CD4-positive, alpha-beta T cell (primary cell): ENCODE data around the gene AKAP5. TPM values are rescaled to one million over a fixed set of nuclear protein-coding genes. Genes with fewer than 3 reads are reported as not detected.

Experiments used
- ATAC-seq: fragments of 200-7000 bp; cut with Tn5 transposase; one replicate; pipeline ENCODE4 v1.10.0; 2022; ENCODE audit warnings: mild to moderate bottlenecking; ENCODE audit not compliant: poor library complexity
- CTCF ChIA-PET: fragments of 350-600 bp; sonication (Branson Sonifier 250); formaldehyde crosslinking; loops from one replicate; lab custom pipeline; 2021; ENCODE audit warnings: antibody characterized with exemption, inconsistent platforms; lab: Charles Lee
- POLR2A ChIA-PET: fragments of 350-600 bp; sonication (Branson Sonifier 250); formaldehyde crosslinking; loops from one replicate; lab custom pipeline; 2021; ENCODE audit warnings: antibody characterized with exemption, inconsistent platforms; lab: Charles Lee
- DNase-seq, 14 experiments: peaks; one replicate each; pipeline ENCODE4 v3.0.0-alpha.2; 2013 to 2020; ENCODE audit warnings: mixed read lengths in 2 of 14
- H3K27ac ChIP-seq, 2 donors: one replicate each; pipeline versions ENCODE4 v1.5.1 to v1.7.0; 2013; ENCODE audit warnings: low read length in 2 of 2, low read depth in 1 of 2, mild to moderate bottlenecking in 1 of 2
- H3K27me3 ChIP-seq, 2 experiments: 1 replicate in 1 of 2; 2 replicates in 1 of 2; pipeline versions ENCODE4 v1.6.1 to v1.7.0; 2013; ENCODE audit warnings: low read length in 2 of 2, control low read depth in 1 of 2, mild to moderate bottlenecking in 1 of 2, moderate library complexity in 1 of 2; ENCODE audit not compliant: insufficient read depth in 2 of 2, control insufficient read depth in 1 of 2
- H3K36me3 ChIP-seq: one replicate; pipeline ENCODE4 v1.6.1; 2013; ENCODE audit warnings: low read length, control low read depth; ENCODE audit not compliant: insufficient read depth
- H3K4me1 ChIP-seq: one replicate; pipeline ENCODE4 v1.6.1; 2013; ENCODE audit warnings: low read length, control low read depth; ENCODE audit not compliant: insufficient read depth
- H3K4me3 ChIP-seq: one replicate; pipeline ENCODE4 v1.5.1; 2013; ENCODE audit warnings: mild to moderate bottlenecking, low read length, moderate library complexity
- H3K9me3 ChIP-seq, 2 experiments: 1 replicate in 1 of 2; 2 replicates in 1 of 2; pipeline versions ENCODE4 v1.6.1 to v1.7.0; 2013; ENCODE audit warnings: low read length in 2 of 2, mild to moderate bottlenecking in 2 of 2, control low read depth in 1 of 2, moderate library complexity in 1 of 2; ENCODE audit not compliant: control insufficient read depth in 1 of 2, insufficient read depth in 1 of 2
- H3K27ac Mint-ChIP-seq: one replicate; pipeline ENCODE4 v1.8.0; 2020; ENCODE audit warnings: mixed read lengths
- H3K27me3 Mint-ChIP-seq: one replicate; pipeline ENCODE4 v1.8.0; 2021; ENCODE audit warnings: mixed read lengths
- H3K36me3 Mint-ChIP-seq: one replicate; pipeline ENCODE4 v1.8.0; 2021; ENCODE audit warnings: low read depth, mixed read lengths
- H3K4me1 Mint-ChIP-seq: one replicate; pipeline ENCODE4 v1.8.0; 2021; ENCODE audit warnings: low read depth, mixed read lengths
- H3K4me3 Mint-ChIP-seq: one replicate; pipeline ENCODE4 v1.8.0; 2020; ENCODE audit warnings: mild to moderate bottlenecking, mixed read lengths
- H3K9me3 Mint-ChIP-seq: one replicate; pipeline ENCODE4 v1.8.0; 2020; ENCODE audit warnings: mixed read lengths
- intact Hi-C, 2 experiments: fragments of 100-400 bp; cut with DNase I in 1 of 2; cut with micrococcal nuclease in 1 of 2; formaldehyde crosslinking; loops; one replicate each; pipeline versions ENCODE4 v1.15.1 to v1.9.0; 2023 to 2025; cut with DNase I, micrococcal nuclease
- total RNA-seq, 174 experiments: library from RNA in 2 of 174; stranded (reverse) in 2 of 174; gene quantifications; one replicate each; pipeline ENCODE4 v1.2.3 and lab custom pipeline; 2021 to 2026
- TF ChIP-seq, protein P1 (sequence below): fragments of 200-600 bp; IDR thresholded peaks from one replicate; pipeline ENCODE4 v1.8.0; 2022; ENCODE audit warnings: antibody characterized with exemption, mild to moderate bottlenecking

The AKAP5 gene
- total RNA-seq, 2 experiments from 2014 or later = 0.49 to 0.50 TPM

DNA sequence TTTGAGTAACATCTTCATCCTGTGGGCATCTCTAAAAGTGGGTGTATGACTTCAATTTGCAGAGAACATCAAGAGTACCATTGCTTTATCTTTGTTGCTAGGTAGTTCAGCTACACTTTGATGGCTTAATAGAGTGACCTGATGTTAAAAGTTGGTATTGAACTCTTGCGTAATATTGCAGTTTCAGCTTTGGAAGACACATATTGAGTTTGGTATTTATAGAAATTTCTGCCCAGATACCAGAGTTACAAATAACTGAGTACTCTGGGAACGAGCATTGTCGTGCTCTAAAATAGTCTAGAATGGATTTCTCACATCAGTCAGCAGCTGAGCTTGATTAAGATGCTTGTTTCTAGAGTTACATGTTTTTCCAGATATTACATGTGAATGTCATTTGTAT is 24.8 kb upstream of the AKAP5 start:
- no peak overlapping the region for H3K4me3 Mint-ChIP-seq
- CTCF ChIA-PET = interaction anchor here (1.9 kb wide), 1 partner anchor 11 kb away, joined by 7 read pairs; no protein-coding TSS in a partner anchor
- TF ChIP-seq, protein P1, sequence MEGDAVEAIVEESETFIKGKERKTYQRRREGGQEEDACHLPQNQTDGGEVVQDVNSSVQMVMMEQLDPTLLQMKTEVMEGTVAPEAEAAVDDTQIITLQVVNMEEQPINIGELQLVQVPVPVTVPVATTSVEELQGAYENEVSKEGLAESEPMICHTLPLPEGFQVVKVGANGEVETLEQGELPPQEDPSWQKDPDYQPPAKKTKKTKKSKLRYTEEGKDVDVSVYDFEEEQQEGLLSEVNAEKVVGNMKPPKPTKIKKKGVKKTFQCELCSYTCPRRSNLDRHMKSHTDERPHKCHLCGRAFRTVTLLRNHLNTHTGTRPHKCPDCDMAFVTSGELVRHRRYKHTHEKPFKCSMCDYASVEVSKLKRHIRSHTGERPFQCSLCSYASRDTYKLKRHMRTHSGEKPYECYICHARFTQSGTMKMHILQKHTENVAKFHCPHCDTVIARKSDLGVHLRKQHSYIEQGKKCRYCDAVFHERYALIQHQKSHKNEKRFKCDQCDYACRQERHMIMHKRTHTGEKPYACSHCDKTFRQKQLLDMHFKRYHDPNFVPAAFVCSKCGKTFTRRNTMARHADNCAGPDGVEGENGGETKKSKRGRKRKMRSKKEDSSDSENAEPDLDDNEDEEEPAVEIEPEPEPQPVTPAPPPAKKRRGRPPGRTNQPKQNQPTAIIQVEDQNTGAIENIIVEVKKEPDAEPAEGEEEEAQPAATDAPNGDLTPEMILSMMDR = no peak
- H3K27ac Mint-ChIP-seq = no peak overlapping the region
- no peaks in the 10 kb centered on the region for H3K9me3 Mint-ChIP-seq
- Histone ChIP-seq H3K4me3 (no peak overlapping the region), H3K9me3 (no peaks in the 10 kb centered on the region), H3K4me1 (peaks cover 15% of the 10 kb centered on the region), H3K36me3 (peaks cover 28% of the 10 kb centered on the region), H3K27ac (no peak overlapping the region), H3K27me3 (no peaks in the 10 kb centered on the region)
- intact Hi-C loops = no loop called here
- POLR2A ChIA-PET = no interaction called here
- no peak for ATAC-seq
- H3K36me3 Mint-ChIP-seq = peaks cover 78% of the 10 kb centered on the region
- H3K4me1 Mint-ChIP-seq = peaks cover 29% of the 10 kb centered on the region
- no peaks in the 10 kb centered on the region for H3K27me3 Mint-ChIP-seq
- no peak for DNase-seq

DNA sequence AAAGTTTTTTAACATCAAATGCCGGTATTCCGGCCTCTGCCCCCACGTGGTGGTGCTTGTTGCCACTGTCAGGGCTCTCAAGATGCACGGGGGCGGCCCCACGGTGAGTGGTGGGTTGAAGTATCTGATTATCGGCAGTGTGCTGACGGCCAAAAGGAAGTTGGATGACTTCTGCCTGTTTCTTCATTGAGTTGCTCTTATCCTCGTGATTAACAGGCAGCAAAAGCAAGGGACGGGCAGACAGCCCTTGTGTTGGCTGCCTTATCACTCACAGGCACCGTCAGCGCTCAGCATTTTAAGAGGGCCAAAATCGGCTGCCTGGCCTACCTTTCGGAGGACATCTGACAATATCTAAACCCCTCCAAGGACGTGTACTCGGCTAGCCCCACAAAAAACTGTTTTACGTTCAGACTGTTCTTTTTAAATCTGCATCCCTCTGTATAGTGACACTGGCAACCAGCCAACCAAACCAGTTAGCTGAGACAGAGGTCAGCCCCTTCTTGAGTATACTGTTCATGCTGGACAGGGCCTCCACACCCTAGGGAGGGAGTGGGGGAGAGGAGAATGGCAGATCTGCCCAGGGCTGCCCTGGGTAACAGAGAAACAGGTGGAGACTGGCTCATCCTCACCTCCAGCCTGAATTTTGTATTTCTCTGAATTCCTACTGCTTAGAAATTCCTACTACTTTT is 22.9 kb upstream of the AKAP5 start:
- H3K4me1 Mint-ChIP-seq = peaks cover 32% of the 10 kb centered on the region
- peaks cover 63% of the 10 kb centered on the region for H3K36me3 Mint-ChIP-seq
- peaks cover 21% of the 10 kb centered on the region for H3K36me3 ChIP-seq
- ATAC-seq (no peak), DNase-seq (no peak)
- H3K4me3 ChIP-seq = no peak overlapping the region
- H3K27ac Mint-ChIP-seq = no peak overlapping the region
- ChIA-PET CTCF (no interaction called here), POLR2A (no interaction called here)
- TF ChIP-seq, protein P1 = no peak
- no peak overlapping the region for H3K27ac ChIP-seq
- no peaks in the 10 kb centered on the region for H3K9me3 ChIP-seq
- intact Hi-C loops = no loop called here
- no peaks in the 10 kb centered on the region for H3K9me3 Mint-ChIP-seq
- no peaks in the 10 kb centered on the region for H3K27me3 ChIP-seq
- peaks cover 18% of the 10 kb centered on the region for H3K4me1 ChIP-seq
- H3K4me3 Mint-ChIP-seq = no peak overlapping the region
- H3K27me3 Mint-ChIP-seq = no peaks in the 10 kb centered on the region

DNA sequence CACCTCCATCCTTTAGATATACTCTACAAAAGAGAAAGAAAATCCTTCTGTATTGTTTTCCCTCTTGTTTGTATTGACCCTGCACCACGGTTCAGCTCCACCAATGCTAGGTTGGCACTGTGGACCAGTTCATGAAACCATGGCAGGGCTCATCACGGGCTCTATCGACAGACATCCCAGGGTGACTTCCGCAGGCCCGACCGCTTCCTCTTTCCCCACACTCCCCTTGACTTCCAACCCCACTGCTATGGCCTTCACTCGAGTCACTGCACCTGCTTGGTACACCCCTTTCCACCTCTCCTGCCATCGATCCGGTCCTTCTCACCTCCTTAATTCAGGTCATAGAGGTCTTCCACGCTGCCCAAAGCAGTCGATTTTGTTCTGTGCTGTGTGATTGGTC is 21.2 kb upstream of the AKAP5 start:
- Mint-ChIP-seq H3K4me1 (peaks cover 29% of the 10 kb centered on the region), H3K9me3 (no peaks in the 10 kb centered on the region), H3K36me3 (peaks cover 56% of the 10 kb centered on the region), H3K27me3 (no peaks in the 10 kb centered on the region), H3K4me3 (no peak overlapping the region), H3K27ac (no peak overlapping the region)
- POLR2A ChIA-PET = no interaction called here
- H3K27ac ChIP-seq = no peak overlapping the region
- no peaks in the 10 kb centered on the region for H3K9me3 ChIP-seq
- ATAC-seq (no peak), DNase-seq (no peak)
- no peaks in the 10 kb centered on the region for H3K27me3 ChIP-seq
- CTCF ChIA-PET = no interaction called here
- no peak overlapping the region for H3K4me3 ChIP-seq
- peaks cover 27% of the 10 kb centered on the region for H3K36me3 ChIP-seq
- TF ChIP-seq, protein P1 = no peak
- H3K4me1 ChIP-seq = peaks cover 18% of the 10 kb centered on the region
- intact Hi-C loops = no loop called here
